Transverse colon (tissue), 4 donors: Measurements from ENCODE around the gene TMEM181. TPM values are rescaled to one million over a fixed set of nuclear protein-coding genes. Genes with fewer than 3 reads are reported as not detected.

Experiments used
- DNase-seq: peaks from one replicate; pipeline ENCODE4 v3.0.0-alpha.2; 2019
- H3K27ac ChIP-seq, 4 donors: fragments of 200-600 bp; sonication (generic); 2 replicates each; pipeline ENCODE4 v1.5.1; 2016 to 2018; ENCODE audit warnings: inconsistent platforms in 4 of 4
- H3K27me3 ChIP-seq: fragments of 200-600 bp; sonication (generic); 2 replicates; pipeline ENCODE4 v1.5.1; 2017; ENCODE audit warnings: inconsistent platforms
- H3K36me3 ChIP-seq, 4 donors: fragments of 200-600 bp; sonication (generic); 2 replicates each; pipeline ENCODE4 v1.5.1; 2017 to 2019; ENCODE audit warnings: inconsistent platforms in 4 of 4
- H3K4me1 ChIP-seq, 4 donors: fragments of 200-600 bp; sonication (generic); 2 replicates each; pipeline ENCODE4 v1.5.1; 2017 to 2020; ENCODE audit warnings: inconsistent platforms in 4 of 4
- H3K4me3 ChIP-seq, 4 donors: fragments of 200-600 bp; sonication (generic); 1 replicate in 1 of 4; 2 replicates in 3 of 4; pipeline versions ENCODE4 v1.5.1 to v1.6.1; 2017 to 2019; ENCODE audit warnings: inconsistent platforms in 4 of 4
- H3K9me3 ChIP-seq, 2 donors: fragments of 200-600 bp; sonication (generic); 2 replicates each; pipeline ENCODE4 v1.5.1; 2017 to 2019; ENCODE audit warnings: inconsistent platforms in 2 of 2
- CTCF ChIP-seq, 5 experiments: fragments of 200-600 bp in 3 of 5; fragments of 450-650 bp in 2 of 5; sonication (generic) in 3 of 5; IDR thresholded peaks; 1 replicate in 2 of 5; 2 replicates in 3 of 5; pipeline ENCODE4 v1.5.1; 2016 to 2017; ENCODE audit warnings: antibody characterized with exemption in 5 of 5, inconsistent platforms in 3 of 5, mild to moderate bottlenecking in 2 of 5, moderate library complexity in 1 of 5
- EP300 ChIP-seq: sonication (generic); formaldehyde crosslinking; IDR thresholded peaks from one replicate; pipeline ENCODE4 v1.6.1; 2017; ENCODE audit warnings: antibody characterized with exemption, low read depth
- POLR2A ChIP-seq: fragments of 450-650 bp; IDR thresholded peaks from one replicate; pipeline ENCODE4 v1.6.1; 2016; ENCODE audit warnings: antibody characterized with exemption, mild to moderate bottlenecking, moderate library complexity
- POLR2AphosphoS5 ChIP-seq, 3 donors: sonication (generic); formaldehyde crosslinking; IDR thresholded peaks; one replicate each; pipeline ENCODE4 v1.6.1; 2016; ENCODE audit warnings: antibody characterized with exemption in 3 of 3
- WGBS, 2 donors: methylation state at CpG; one replicate each; pipeline ENCODE4 v1.1.5; 2018; ENCODE audit warnings: low coverage in 1 of 2; 5-methylcytosine and 5-hydroxymethylcytosine counted together
- in situ Hi-C, 4 donors: fragments of 200-750 bp; cut with MboI; loops; one replicate each; pipeline versions ENCODE4 v1.15.0 to v1.15.1; 2017; ENCODE audit warnings: low sequenced_read_pairs in 3 of 4, low pct_ligation_motif_present in 1 of 4, low pct_unique_long_range_greater_than_20kb in 1 of 4
- intact Hi-C: fragments of 100-400 bp; cut with DNase I; formaldehyde crosslinking; loops from one replicate; pipeline ENCODE4 v1.15.1; 2023; ENCODE audit warnings: low total_unique reads
- total RNA-seq, 4 donors: library from RNA; depleted of rRNA; stranded (reverse); fragments of >200 nt; gene quantifications; one replicate each; pipeline ENCODE4 v1.1.0, GENCODE V29; 2016

The TMEM181 gene
- total RNA-seq, 4 donors from 2014 or later = 15.7 to 41.3 (median 34.2) TPM

GRCh38 chr6:158591810-158592209 is 31.9 kb downstream of the TMEM181 start:
- 91 to 95% methylated on average over 4 of the region's 4 CpGs for WGBS, 2 donors
- TF ChIP-seq CTCF (IDR thresholded peaks at IDR 0.05) (no peak), EP300 (no peak), POLR2A (no peak), POLR2AphosphoS5 (IDR thresholded peaks at IDR 0.05) (no peak)
- Histone ChIP-seq H3K27me3 (no peaks in the 10 kb centered on the region), H3K4me1 (no peaks in the 10 kb centered on the region), H3K4me3 (no peak overlapping the region), H3K36me3 (peaks cover 0 to 49% (median 20%) of the 10 kb centered on the region in 4 donors), H3K27ac (no peak overlapping the region), H3K9me3 (no peaks in the 10 kb centered on the region)
- in situ Hi-C loops = no loop called here
- intact Hi-C loops = no loop called here
- DNase-seq = no peak

- 96 to 100% methylated on average over 3 of the region's 3 CpGs for WGBS, 2 donors
- Histone ChIP-seq H3K27ac (no peak overlapping the region), H3K4me1 (no peaks in the 10 kb centered on the region), H3K4me3 (no peak overlapping the region), H3K9me3 (no peaks in the 10 kb centered on the region), H3K36me3 (peaks cover 0 to 39% (median 18%) of the 10 kb centered on the region in 4 donors), H3K27me3 (no peaks in the 10 kb centered on the region)
- TF ChIP-seq CTCF (IDR thresholded peaks at IDR 0.05) (no peak), POLR2AphosphoS5 (IDR thresholded peaks at IDR 0.05) (no peak), POLR2A (no peak), EP300 (no peak)
- no peak for DNase-seq
- in situ Hi-C loops (no loop called here), intact Hi-C loops (loop anchor here (1.0 kb wide), 1 partner anchor 45 kb away; no protein-coding TSS in a partner anchor)
Observed at GRCh38 chr6:158593670-158594069, 33.8 kb downstream of the TMEM181 start.

DNA sequence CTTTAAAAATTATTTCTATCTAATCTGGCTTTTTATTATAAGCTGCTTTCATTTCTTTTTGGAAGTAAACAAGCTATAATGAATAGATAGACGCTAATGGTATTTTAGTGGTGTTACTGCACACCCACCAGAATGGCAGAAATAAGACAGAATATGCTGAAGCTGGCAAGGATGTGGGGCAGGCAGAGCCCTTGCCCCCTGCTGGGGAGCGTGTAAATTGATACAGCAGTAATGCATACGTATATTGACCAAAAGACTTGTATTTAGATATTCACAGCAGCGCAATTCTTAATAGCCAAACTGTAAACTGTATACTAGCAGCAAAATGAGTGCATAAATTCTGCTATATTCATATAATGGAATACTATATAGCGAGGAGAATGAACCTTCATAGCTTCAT is 35.3 kb downstream of the TMEM181 start:
- H3K4me3 ChIP-seq = no peak overlapping the region
- H3K9me3 ChIP-seq = no peaks in the 10 kb centered on the region
- WGBS, 2 donors = 95 to 96% methylated on average over 4 to 5 of the region's 5 CpGs
- H3K27ac ChIP-seq = no peak overlapping the region
- no peaks in the 10 kb centered on the region for H3K4me1 ChIP-seq
- intact Hi-C loops = no loop called here
- peak in 3 of 5 experiments; percentile 13 to 37 (median 16) for TF ChIP-seq CTCF (IDR thresholded peaks at IDR 0.05)
- TF ChIP-seq POLR2A = no peak
- H3K36me3 ChIP-seq = peaks cover 0 to 49% (median 12%) of the 10 kb centered on the region in 4 donors
- in situ Hi-C loops = no loop called here
- no peak for DNase-seq
- H3K27me3 ChIP-seq = no peaks in the 10 kb centered on the region

DNA sequence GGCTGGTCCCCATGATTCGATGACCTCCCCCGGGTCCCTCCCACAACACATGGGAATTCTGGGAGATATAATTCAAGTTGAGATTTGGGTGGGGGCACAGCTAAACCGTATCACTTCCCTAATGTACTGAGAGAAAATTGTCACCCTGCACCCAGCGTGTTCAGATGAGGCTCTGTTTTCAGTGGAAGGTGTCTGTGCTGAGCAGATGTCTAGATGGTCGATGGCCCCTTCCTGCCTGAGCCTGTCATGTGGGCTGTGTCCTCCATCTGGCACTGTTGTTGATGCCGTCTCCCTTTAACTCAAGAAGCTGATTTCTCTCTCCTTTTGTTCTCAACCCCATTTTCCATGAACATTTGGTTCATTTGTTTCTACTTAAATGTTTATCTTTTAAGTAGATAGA is 37.0 kb downstream of the TMEM181 start:
- 46 to 83% methylated on average over 2 to 6 of the region's 6 CpGs for WGBS, 2 donors
- DNase-seq = no peak
- Histone ChIP-seq H3K27me3 (no peaks in the 10 kb centered on the region), H3K9me3 (no peaks in the 10 kb centered on the region), H3K27ac (no peak overlapping the region), H3K36me3 (peaks cover 0 to 39% (median 7%) of the 10 kb centered on the region in 4 donors), H3K4me1 (no peaks in the 10 kb centered on the region), H3K4me3 (no peak overlapping the region)
- intact Hi-C loops (no loop called here), in situ Hi-C loops (no loop called here)
- TF ChIP-seq POLR2A (no peak), CTCF (IDR thresholded peaks at IDR 0.05) (no peak), POLR2AphosphoS5 (IDR thresholded peaks at IDR 0.05) (no peak)
